ENCODE measurements around the gene NDUFB11.

Gene NDUFB11

GRCh38 chrX:47144626-47145394 is at the start of gene NDUFB11, which contains the start of gene RBM10:
Gene NDUFB11, minus strand, starts transcription at chrX:47144702. Its CDS starts 23 bp downstream, at chrX:47144679.
Gene RBM10, plus strand, starts transcription at chrX:47145221. Its CDS starts 2,261 bp downstream, at chrX:47147482.
- DNase-seq = peak; percentile 92

- DNase-seq = peak; percentile 92
Observed at GRCh38 chrX:47193475-47194193, 49.1 kb upstream of the NDUFB11 start, which contains the start of gene UBA1. Gene UBA1, plus strand, starts transcription at chrX:47193829. Its CDS starts 4,974 bp downstream, at chrX:47198803.

GRCh38 chrX:47191806-47192401 is 47.4 kb upstream of the NDUFB11 start:
- no peak for DNase-seq

- no peak for DNase-seq
Observed at GRCh38 chrX:47191331-47191730, 46.8 kb upstream of the NDUFB11 start.

- peak; percentile 87 for DNase-seq
Observed at GRCh38 chrX:47190445-47191269, 46.2 kb upstream of the NDUFB11 start.

DNA sequence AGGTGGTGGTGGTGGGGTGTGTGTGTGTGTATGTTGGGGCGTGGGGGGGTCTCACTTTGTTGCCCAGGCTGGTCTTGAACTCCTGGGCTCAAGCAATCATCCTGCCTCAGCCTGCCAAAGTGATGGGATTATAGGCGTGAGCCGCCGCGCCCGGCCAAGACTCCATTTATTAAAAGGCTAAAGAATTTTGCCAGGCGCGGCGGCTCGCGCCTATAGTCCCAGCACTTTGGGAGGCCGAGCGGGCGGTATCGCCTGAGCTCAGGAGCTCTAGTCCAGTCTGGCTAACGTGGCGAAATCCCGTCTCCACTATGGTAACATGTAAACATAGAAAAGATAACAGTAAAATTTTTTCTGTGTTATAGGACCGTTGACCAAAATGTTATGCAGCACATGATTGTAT is 45.4 kb upstream of the NDUFB11 start:
- DNase-seq = no peak

- no peak for DNase-seq
Observed at GRCh38 chrX:47187106-47187677, 42.7 kb upstream of the NDUFB11 start.

DNA sequence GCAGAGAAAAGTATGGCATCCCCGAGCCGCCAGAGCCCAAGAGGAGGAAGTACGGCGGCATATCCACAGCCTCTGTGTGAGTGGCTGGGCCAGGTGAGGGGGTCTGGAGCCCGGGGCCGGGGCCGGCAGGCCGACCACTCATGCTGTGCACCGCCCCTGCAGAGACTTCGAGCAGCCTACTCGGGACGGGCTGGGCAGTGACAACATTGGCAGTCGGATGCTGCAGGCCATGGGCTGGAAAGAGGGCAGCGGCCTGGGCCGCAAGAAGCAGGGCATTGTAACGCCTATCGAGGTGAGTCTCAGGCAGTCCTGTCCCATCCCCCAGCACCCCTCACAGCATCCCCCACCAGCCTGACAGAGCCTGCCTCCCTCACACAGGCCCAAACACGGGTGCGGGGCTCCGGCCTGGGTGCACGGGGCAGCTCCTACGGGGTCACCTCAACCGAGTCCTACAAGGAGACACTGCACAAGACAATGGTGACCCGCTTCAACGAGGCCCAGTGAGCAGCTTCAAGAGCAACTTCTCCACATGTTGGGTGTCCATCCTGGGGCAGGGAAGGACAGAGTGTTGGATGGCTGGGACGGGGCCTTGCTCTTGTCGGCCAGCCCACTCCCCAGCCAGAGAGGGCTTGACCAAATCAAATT is 41.7 kb upstream of the NDUFB11 start:
- DNase-seq = no peak

- DNase-seq = no peak
Observed at GRCh38 chrX:47185241-47185640, 40.7 kb upstream of the NDUFB11 start.

- DNase-seq = no peak
Observed at GRCh38 chrX:47184486-47184885, 40.0 kb upstream of the NDUFB11 start.

DNA sequence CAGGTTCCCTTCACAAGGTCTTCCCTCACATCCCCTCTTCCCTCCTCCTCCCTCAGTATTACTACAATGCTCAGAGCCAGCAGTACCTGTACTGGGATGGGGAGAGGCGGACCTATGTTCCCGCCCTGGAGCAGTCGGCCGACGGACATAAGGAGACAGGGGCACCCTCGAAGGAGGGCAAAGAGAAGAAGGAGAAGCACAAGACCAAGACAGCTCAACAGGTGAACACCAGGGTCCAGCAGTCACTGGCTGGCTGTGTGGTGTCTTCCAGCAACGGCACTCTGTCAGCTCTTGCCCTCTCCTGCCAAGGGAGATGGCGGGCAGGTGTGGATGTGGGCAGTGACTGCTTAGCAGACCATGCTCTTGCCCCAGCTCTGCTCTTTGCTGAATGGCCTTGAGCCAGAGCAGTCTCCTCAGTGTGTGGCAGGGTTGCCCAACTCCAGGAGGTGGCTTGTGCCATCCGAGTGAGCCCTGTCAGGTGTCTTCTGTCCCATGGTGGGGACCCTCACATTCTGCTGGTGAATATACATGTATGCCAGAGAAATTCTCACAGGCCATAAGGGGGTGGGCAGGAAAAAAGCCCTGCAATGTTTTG is 37.7 kb upstream of the NDUFB11 start:
- no peak for DNase-seq

GRCh38 chrX:47181301-47181700 is 36.8 kb upstream of the NDUFB11 start:
- DNase-seq = no peak

- no peak for DNase-seq
Observed at GRCh38 chrX:47180346-47180745, 35.8 kb upstream of the NDUFB11 start.

DNA sequence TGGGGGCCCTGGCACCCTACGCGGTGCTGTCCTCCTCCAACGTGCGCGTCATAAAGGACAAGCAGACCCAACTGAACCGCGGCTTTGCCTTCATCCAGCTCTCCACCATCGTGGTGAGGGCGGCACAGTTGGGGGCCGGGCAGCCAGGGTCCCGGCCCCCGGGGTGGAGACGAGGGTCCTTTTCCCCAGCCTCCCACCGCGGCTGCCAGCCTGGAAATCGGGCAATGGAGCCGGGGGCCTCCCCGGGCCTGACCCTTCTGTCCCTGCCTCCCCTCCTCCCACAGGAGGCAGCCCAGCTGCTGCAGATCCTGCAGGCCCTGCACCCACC is 35.4 kb upstream of the NDUFB11 start:
- DNase-seq = no peak

DNA sequence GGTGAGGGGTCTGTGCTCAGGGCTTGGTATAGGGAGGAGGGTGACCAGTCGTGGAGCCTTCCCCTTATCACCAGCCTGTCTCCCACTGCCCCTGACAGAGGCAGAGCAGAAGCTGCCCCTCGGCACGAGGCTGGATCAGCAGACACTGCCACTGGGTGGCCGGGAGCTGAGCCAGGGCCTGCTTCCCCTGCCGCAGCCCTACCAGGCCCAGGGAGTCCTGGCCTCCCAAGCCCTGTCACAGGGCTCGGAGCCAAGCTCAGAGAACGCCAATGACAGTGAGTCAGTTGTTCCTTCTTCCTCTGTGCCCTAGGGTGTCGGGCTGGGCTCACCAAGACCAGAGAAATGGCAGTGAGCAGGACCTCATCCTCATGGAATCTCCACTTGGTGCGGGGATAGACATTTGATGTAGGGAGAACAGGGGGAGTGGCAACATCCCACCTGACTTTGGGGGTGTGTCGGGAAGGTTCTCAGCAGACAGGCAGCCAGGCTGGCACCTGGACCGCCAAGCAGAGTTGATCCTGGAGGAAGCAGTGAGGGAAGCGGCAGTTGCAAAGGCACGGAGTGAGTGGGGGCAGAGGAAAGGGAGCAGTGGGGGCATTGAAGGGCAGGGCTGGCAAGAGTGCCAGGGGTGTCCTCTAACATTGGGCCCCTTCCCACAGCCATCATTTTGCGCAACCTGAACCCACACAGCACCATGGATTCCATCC is 34.9 kb upstream of the NDUFB11 start:
- DNase-seq = no peak

- no peak for DNase-seq
Observed at GRCh38 chrX:47178337-47178736, 33.8 kb upstream of the NDUFB11 start.

GRCh38 chrX:47177079-47177478 is 32.6 kb upstream of the NDUFB11 start:
- no peak for DNase-seq

GRCh38 chrX:47176101-47176740 is 31.7 kb upstream of the NDUFB11 start:
- DNase-seq = no peak

GRCh38 chrX:47175588-47175980 is 31.1 kb upstream of the NDUFB11 start:
- no peak for DNase-seq

- no peak for DNase-seq
Observed at GRCh38 chrX:47174846-47175587, 30.5 kb upstream of the NDUFB11 start.
